NCI-H69 (cell line): Measurements from ENCODE around the gene CORO1A.
"Not testable (repeated sequence)": the region's sequence is repeated elsewhere in the genome, so short reads cannot be mapped to it uniquely, and the experiment has no call there.

Experiments
- DNase-seq: peaks from one replicate; lab custom pipeline; 2025; lab: John Stamatoyannopoulos, UW

Gene CORO1A

DNA sequence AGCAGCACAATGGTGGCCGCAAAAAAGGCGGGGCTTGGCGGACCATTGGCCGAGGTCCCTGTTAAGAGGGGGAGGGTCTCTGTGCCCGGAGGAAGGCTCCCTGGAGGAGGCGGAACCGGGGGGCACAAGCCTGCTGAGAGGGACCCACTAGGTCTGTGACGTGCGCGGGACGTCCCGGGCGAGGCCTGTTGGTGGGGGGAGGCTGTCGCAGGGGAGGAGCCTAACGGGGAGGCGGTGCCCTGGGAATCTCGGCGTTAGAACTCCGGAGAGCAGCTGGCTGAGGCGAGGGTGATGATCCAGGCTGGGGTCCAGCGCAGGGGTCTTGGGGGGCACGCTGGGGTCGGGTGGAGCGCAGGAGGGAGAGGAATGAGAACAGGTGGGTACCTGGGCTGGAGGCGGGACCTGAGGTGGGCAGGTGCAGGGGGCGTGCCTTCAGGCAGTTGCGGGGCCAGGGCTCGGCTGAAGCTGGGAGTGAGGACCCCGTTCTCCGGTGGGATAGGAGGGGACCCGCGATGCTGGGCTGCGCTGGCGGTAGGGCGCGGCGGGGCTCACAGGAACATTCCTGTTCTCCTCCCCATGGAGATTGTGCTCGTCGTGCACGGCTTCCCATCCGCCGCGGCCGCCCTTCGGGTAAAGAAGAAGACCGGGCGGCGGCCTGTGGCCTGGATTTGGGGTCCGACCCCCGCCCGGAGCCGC lies 22.3 kb downstream of the CORO1A start:
- DNase-seq = not testable (repeated sequence)

DNA sequence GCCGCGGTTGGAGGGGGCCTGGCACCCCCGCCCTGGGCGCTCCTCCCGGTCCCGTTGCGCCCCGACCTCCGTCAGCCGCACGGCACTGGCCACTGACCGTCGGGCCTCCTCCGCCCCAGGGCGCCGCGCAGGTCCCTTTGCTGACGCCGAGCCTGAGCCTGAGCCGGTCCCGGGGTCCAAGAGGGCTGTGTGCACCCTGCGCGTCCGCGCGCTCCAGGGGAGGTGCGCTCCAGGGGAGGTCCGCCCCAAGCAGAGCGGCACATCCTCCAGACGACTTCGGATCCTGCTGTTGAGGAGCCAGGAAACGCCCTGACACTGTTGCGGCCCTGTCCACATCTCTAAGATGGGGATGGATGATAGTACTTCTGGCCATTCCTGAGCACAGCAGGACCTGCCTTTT lies 22.9 kb downstream of the CORO1A start:
- DNase-seq = not testable (repeated sequence)

DNA sequence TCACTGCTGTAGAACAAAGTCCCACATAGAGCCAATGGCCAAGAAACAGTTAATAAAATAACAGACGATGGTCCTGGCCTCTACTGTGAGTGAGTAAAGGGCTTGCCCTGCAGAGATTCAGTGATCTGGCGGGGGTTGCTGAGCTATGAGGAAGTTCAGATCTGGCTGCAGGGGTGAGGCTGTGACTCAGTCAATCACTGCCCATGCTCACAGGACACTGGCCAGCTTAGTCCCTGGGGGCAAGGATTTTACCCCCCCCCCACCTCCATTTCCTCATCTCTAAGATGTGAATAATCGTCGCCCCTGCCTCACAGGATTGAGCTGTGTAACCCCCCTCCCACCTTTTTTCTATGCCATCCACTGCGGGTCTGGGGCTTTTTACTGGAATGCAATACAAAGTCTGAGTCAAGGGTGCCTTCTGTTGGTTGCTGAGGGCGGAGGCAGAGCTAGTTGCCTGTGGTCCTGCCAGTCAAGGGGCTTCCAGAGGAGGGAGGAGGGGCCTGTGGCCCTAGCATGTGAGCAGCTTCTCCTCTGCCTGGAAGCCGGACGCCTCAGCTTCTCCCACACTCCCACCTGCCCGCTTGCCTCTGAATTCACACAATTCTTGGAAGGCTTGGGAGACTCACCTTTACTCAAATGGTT lies 23.8 kb downstream of the CORO1A start:
- DNase-seq = not testable (repeated sequence)

DNA sequence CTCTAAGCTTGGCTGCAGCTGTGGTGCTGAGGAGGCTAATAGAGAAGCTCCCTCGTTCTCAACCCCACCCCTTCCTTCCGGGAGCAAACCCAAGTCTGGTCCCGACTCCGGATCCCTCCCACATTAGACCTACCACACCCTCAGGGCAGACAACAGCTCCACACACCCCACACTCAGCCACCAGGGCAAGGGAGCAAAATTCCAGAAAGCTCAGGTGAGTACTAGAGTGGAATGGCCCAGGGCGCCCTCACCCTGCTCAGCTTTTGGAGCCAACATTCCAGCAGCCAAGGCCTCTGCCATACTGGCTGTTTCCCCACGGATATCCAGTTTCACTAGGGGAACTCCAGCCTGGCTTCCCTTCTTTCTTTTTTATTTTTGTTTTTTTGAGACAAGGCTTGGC lies 25.6 kb downstream of the CORO1A start:
- not testable (repeated sequence) for DNase-seq

DNA sequence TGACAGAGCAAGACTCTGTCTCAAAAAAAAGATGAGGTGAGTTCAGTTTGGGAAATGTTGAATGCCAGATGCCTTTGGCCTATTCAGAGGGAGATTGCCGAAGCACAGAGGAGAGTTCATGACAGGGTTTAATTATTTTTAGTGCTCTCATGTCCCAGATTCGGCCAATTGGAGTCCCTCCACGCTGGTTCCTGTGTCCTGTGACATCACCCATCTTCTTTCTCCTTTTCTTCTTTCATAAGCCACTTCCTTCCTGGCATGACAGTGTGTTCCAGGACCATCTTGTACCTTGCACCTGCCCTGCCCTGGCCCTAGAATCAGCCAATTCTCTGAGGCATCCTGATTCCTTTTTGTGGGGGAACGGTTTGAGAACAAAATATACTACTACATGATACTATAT lies 28.0 kb downstream of the CORO1A start:
- not testable (repeated sequence) for DNase-seq

DNA sequence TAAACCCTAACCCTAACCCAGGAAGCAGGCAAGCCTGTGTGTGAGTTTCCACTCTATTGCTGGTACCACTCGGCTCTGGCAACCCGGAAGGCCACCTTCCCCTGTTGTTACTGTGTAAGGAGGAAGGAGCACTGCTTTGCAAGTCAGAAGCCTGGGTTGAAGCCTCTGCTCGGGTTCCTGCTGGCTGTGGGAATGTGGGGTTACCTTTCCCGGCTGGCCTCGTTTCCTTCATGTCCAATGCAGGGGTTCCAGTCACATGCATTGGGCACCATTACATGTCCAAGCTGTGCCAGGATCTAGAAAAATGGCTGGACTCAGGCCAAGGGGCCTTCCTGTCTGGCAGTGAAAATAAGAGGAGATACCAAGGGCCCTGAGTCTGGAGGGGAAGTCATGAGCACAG lies 33.7 kb downstream of the CORO1A start:
- DNase-seq = not testable (repeated sequence)
